Thyroid gland (tissue), 4 donors: Measurements from ENCODE around the gene ZNF396.

Experiments
- POLR2A ChIP-seq, 2 donors: fragments of 450-650 bp; IDR thresholded peaks; one replicate each; pipeline ENCODE4 v1.6.1; 2017; ENCODE audit warnings: antibody characterized with exemption in 2 of 2, mild to moderate bottlenecking in 2 of 2, moderate library complexity in 1 of 2
- TF ChIP-seq, protein P1 (sequence below), 6 experiments: fragments of 200-600 bp in 3 of 6; fragments of 450-650 bp in 3 of 6; sonication (generic) in 3 of 6; IDR thresholded peaks; one replicate each; pipeline ENCODE4 v1.5.1; 2016 to 2019; ENCODE audit warnings: antibody characterized with exemption in 6 of 6, mild to moderate bottlenecking in 2 of 6, inconsistent platforms in 1 of 6, moderate library complexity in 1 of 6

DNA sequence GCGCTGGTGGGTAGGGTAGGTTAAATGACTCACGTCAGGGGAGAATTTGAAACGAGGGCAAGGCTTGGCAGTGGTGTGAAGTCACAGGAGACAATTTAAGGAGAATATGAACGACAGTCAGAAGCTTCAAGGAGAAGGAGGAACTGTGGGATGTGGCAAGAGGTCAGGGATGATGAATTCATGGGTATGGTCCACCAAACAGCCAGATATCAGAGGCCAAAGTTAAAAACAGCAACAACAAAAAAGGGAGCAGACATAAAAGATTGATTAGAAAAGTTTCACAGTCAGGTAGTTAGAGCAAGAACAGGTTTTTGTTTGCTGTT, 1.4 kb upstream of the ZNF396 start:
- TF ChIP-seq, protein P1, sequence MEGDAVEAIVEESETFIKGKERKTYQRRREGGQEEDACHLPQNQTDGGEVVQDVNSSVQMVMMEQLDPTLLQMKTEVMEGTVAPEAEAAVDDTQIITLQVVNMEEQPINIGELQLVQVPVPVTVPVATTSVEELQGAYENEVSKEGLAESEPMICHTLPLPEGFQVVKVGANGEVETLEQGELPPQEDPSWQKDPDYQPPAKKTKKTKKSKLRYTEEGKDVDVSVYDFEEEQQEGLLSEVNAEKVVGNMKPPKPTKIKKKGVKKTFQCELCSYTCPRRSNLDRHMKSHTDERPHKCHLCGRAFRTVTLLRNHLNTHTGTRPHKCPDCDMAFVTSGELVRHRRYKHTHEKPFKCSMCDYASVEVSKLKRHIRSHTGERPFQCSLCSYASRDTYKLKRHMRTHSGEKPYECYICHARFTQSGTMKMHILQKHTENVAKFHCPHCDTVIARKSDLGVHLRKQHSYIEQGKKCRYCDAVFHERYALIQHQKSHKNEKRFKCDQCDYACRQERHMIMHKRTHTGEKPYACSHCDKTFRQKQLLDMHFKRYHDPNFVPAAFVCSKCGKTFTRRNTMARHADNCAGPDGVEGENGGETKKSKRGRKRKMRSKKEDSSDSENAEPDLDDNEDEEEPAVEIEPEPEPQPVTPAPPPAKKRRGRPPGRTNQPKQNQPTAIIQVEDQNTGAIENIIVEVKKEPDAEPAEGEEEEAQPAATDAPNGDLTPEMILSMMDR (IDR thresholded peaks at IDR 0.05) = no peak
- no peak for TF ChIP-seq POLR2A (IDR thresholded peaks at IDR 0.05)
